Measurements from ENCODE around the gene FGFR3. TPM values are rescaled to one million over a fixed set of nuclear protein-coding genes. Genes with fewer than 3 reads are reported as not detected.
A peak's percentile ranks its signal among the peaks of the same experiment; 100 is the strongest.

The FGFR3 gene
- total RNA-seq (2014; rRNA removed; shearing (Covaris generic)) (not detected in 2 replicates), total RNA-seq (2022) (not detected in 2 replicates), Bru-seq, nascent RNA (not detected), BruChase-seq, experiment 1, labeled RNA remaining after a 6-hour chase (not detected), BruChase-seq, experiment 2, labeled RNA remaining after a 2-hour chase (percentile 7 among the genes with signal in this experiment)
- long read RNA-seq, result 0 reads

GRCh38 chr4:1792832-1793495 is at the start of gene FGFR3:
Gene FGFR3 (plus strand): TSS chr4:1793293. CDS start chr4:1793935, 642 bp downstream.
- Histone ChIP-seq H3K9me3 (ENCODE audit: low read length) (no peaks in the 10 kb centered on the region), H2AFZ (ENCODE audit: low read length) (no peak within 1 kb of the TSS), H3K4me1 (ENCODE audit: insufficient read depth, low read length, poor library complexity, severe bottlenecking) (no peaks in the 10 kb centered on the region), H3K27ac (ENCODE audit: low read depth, low read length, poor library complexity, severe bottlenecking) (no peak within 1 kb of the TSS), H3K4me2 (ENCODE audit: low read length) (no peak within 1 kb of the TSS), H3K79me2 (ENCODE audit: insufficient read depth, low read depth, low read length) (no peaks in the 10 kb centered on the region), H3K9me2 (ENCODE audit: insufficient read depth, low read length) (no peaks in the 10 kb centered on the region), H3K4me3 (ENCODE audit: low read depth, low read length, poor library complexity, severe bottlenecking) (no peak within 1 kb of the TSS), H3K36me3 (ENCODE audit: insufficient read depth, low read length) (no peaks in the 10 kb centered on the region), H4K20me1 (ENCODE audit: insufficient read depth, low read length) (no peaks in the 10 kb centered on the region)
- TF ChIP-seq EZH2phosphoT487 (IDR thresholded peaks at IDR 0.05; ENCODE audit: borderline replicate concordance, low read depth, low read length) (no peak), CTCF (conservative IDR thresholded peaks at IDR 0.05; ENCODE audit: low read length) (no peak)
- DNase-seq (ENCODE audit: low spot score), result no peak
- intact Hi-C loops (cut with micrococcal nuclease; ENCODE audit: unreplicated experiment), result no loop called here
- BruUV-seq (replicated peaks), result no TSS peak
- CTCF ChIA-PET (ENCODE audit: unreplicated experiment), result no interaction called here
- POLR2A ChIA-PET, result no interaction called here

GRCh38 chr4:1743551-1743950 is 49.5 kb upstream of the FGFR3 start:
- BruUV-seq (replicated peaks), result no TSS peak
- Histone ChIP-seq H3K9me2 (ENCODE audit: insufficient read depth, low read length) (no peaks in the 10 kb centered on the region), H3K27ac (ENCODE audit: low read depth, low read length, poor library complexity, severe bottlenecking) (no peak overlapping the region), H3K9me3 (ENCODE audit: low read length) (peaks cover under 1% of the 10 kb centered on the region), H3K79me2 (ENCODE audit: insufficient read depth, low read depth, low read length) (no peaks in the 10 kb centered on the region), H3K4me3 (ENCODE audit: low read depth, low read length, poor library complexity, severe bottlenecking) (no peak overlapping the region), H4K20me1 (ENCODE audit: insufficient read depth, low read length) (no peaks in the 10 kb centered on the region), H3K36me3 (ENCODE audit: insufficient read depth, low read length) (peaks cover 74% of the 10 kb centered on the region), H3K4me2 (ENCODE audit: low read length) (no peak overlapping the region), H2AFZ (ENCODE audit: low read length) (no peak overlapping the region), H3K4me1 (ENCODE audit: insufficient read depth, low read length, poor library complexity, severe bottlenecking) (no peaks in the 10 kb centered on the region)
- ChIA-PET CTCF (ENCODE audit: unreplicated experiment) (no interaction called here), POLR2A (interaction anchor here (0.7 kb wide), 1 partner anchor 103 kb away, joined by 5 read pairs; no protein-coding TSS in a partner anchor)
- no peak for DNase-seq (ENCODE audit: low spot score)
- intact Hi-C loops (cut with micrococcal nuclease; ENCODE audit: unreplicated experiment), result no loop called here
- TF ChIP-seq CTCF (conservative IDR thresholded peaks at IDR 0.05; ENCODE audit: low read length) (no peak), EZH2phosphoT487 (IDR thresholded peaks at IDR 0.05; ENCODE audit: borderline replicate concordance, low read depth, low read length) (no peak)

- H3K4me1 ChIP-seq (ENCODE audit: insufficient read depth, low read length, poor library complexity, severe bottlenecking), result no peaks in the 10 kb centered on the region
- peaks cover 70% of the 10 kb centered on the region for H3K36me3 ChIP-seq (ENCODE audit: insufficient read depth, low read length)
- intact Hi-C loops (cut with micrococcal nuclease; ENCODE audit: unreplicated experiment), result no loop called here
- H3K79me2 ChIP-seq (ENCODE audit: insufficient read depth, low read depth, low read length), result no peaks in the 10 kb centered on the region
- H3K4me3 ChIP-seq (ENCODE audit: low read depth, low read length, poor library complexity, severe bottlenecking), result no peak overlapping the region
- H3K9me2 ChIP-seq (ENCODE audit: insufficient read depth, low read length), result no peaks in the 10 kb centered on the region
- CTCF ChIA-PET (ENCODE audit: unreplicated experiment), result no interaction called here
- POLR2A ChIA-PET, result no interaction called here
- no peak overlapping the region for H3K27ac ChIP-seq (ENCODE audit: low read depth, low read length, poor library complexity, severe bottlenecking)
- TF ChIP-seq CTCF (conservative IDR thresholded peaks at IDR 0.05; ENCODE audit: low read length), result no peak
- TF ChIP-seq EZH2phosphoT487 (IDR thresholded peaks at IDR 0.05; ENCODE audit: borderline replicate concordance, low read depth, low read length), result no peak
- no peak overlapping the region for H3K4me2 ChIP-seq (ENCODE audit: low read length)
- BruUV-seq (replicated peaks), result no TSS peak
- no peak for DNase-seq (ENCODE audit: low spot score)
- H3K9me3 ChIP-seq (ENCODE audit: low read length), result no peaks in the 10 kb centered on the region
- no peak overlapping the region for H2AFZ ChIP-seq (ENCODE audit: low read length)
- H4K20me1 ChIP-seq (ENCODE audit: insufficient read depth, low read length), result no peaks in the 10 kb centered on the region
These were observed 49.1 kb upstream of the FGFR3 start for GRCh38 chr4:1743975-1744374.

Data from OCI-LY7 (cell line).